RWPE2 (cell line): ENCODE data around the gene PARD6B.
A peak's percentile ranks its signal among the peaks of the same experiment; 100 is the strongest.

Source experiments
- ATAC-seq: fragments of 200-7000 bp; cut with Tn5 transposase; 3 replicates; pipeline ENCODE4 v1.9.1; 2021; ENCODE audit warnings: low read depth
- DNase-seq: peaks from one replicate; pipeline ENCODE4 v3.0.0-alpha.2; 2020; ENCODE audit warnings: low spot score
- H3K27ac ChIP-seq: fragments of 450-650 bp; 2 replicates; pipeline ENCODE4 v1.5.1; 2017; ENCODE audit warnings: mild to moderate bottlenecking; ENCODE audit not compliant: poor library complexity, severe bottlenecking
- H3K27me3 ChIP-seq: fragments of 250-450 bp; sonication (Bioruptor Pico); 2 replicates; pipeline ENCODE4 v1.5.1; 2021; ENCODE audit warnings: mild to moderate bottlenecking, moderate library complexity; ENCODE audit not compliant: insufficient read depth, poor library complexity, severe bottlenecking
- H3K36me3 ChIP-seq: fragments of 250-450 bp; sonication (Bioruptor Pico); 2 replicates; pipeline ENCODE4 v1.5.1; 2020; ENCODE audit warnings: low read depth, mild to moderate bottlenecking, moderate library complexity
- H3K4me1 ChIP-seq: fragments of 250-450 bp; sonication (Bioruptor Pico); 2 replicates; pipeline ENCODE4 v1.5.1; 2021; ENCODE audit warnings: mild to moderate bottlenecking, moderate library complexity; ENCODE audit not compliant: insufficient read depth, poor library complexity, severe bottlenecking
- H3K4me3 ChIP-seq: fragments of 250-450 bp; sonication (Bioruptor Pico); 2 replicates; pipeline ENCODE4 v1.5.1; 2021; ENCODE audit warnings: mild to moderate bottlenecking, moderate library complexity; ENCODE audit not compliant: severe bottlenecking
- H3K9me3 ChIP-seq: fragments of 250-450 bp; sonication (Bioruptor Pico); 2 replicates; pipeline ENCODE4 v1.5.1; 2021; ENCODE audit warnings: mild to moderate bottlenecking, moderate library complexity; ENCODE audit not compliant: severe bottlenecking
- TF ChIP-seq, protein P1 (sequence below): fragments of 450-650 bp; IDR thresholded peaks from one replicate; pipeline ENCODE4 v1.5.1; 2017; ENCODE audit warnings: mild to moderate bottlenecking, moderate library complexity; ENCODE audit not compliant: poor library complexity, severe bottlenecking

PARD6B gene

DNA sequence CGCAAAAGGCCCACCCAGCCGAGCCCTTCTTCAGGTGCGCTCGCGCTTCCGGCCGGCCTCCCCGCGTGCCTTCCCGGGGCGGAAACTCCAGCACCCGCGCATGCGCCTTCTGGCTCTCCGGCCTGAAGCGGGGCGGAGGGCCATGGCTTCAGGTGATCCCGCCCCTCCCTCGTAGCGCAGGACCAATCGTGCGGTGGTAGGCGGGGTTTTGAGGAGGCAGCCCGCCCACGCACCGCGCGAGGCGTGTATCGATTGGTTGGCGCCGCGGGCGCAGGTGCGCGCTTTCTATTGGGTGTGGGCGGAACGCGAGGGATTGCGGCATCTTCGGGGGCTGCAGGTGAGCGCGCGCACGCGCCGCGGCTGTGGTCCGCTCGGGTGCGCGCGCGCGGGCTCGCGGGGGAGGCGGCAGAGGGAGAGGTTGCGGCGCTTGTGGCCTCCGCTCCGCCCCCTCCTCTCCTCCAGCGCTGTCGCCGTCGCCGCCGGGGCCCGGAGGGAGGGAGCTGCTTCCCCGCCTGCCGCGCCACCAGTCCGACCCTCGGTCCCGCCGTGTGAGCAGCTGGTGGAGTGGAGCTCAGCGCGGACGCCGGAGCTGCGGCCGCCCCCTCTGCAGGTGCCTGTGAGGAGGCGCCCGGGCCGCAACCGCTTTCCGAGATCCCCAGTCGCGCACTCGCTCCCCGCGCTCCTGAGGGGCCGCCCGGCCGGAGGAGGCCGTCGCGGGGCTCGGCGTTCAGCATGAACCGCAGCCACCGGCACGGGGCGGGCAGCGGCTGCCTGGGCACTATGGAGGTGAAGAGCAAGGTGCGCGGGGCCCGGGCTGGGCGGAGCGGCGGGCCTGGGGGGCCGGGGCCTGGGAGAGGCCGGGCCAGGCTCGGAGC, at the start of gene PARD6B:
PARD6B (plus strand) TSS at position 526 of the 875 bp plus-strand sequence; CDS start at position 733, 207 bp downstream.
- H3K4me1 ChIP-seq: peaks cover 62% of the 10 kb centered on the region

GRCh38 chr20:50682065-50682464, 49.3 kb upstream of the PARD6B start:
- no peak overlapping the region for H3K4me3 ChIP-seq
- TF ChIP-seq, protein P1, sequence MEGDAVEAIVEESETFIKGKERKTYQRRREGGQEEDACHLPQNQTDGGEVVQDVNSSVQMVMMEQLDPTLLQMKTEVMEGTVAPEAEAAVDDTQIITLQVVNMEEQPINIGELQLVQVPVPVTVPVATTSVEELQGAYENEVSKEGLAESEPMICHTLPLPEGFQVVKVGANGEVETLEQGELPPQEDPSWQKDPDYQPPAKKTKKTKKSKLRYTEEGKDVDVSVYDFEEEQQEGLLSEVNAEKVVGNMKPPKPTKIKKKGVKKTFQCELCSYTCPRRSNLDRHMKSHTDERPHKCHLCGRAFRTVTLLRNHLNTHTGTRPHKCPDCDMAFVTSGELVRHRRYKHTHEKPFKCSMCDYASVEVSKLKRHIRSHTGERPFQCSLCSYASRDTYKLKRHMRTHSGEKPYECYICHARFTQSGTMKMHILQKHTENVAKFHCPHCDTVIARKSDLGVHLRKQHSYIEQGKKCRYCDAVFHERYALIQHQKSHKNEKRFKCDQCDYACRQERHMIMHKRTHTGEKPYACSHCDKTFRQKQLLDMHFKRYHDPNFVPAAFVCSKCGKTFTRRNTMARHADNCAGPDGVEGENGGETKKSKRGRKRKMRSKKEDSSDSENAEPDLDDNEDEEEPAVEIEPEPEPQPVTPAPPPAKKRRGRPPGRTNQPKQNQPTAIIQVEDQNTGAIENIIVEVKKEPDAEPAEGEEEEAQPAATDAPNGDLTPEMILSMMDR: no peak
- no peaks in the 10 kb centered on the region for H3K36me3 ChIP-seq
- H3K27ac ChIP-seq: no peak overlapping the region
- ATAC-seq (no peak), DNase-seq (no peak)
- H3K4me1 ChIP-seq: peaks cover 5% of the 10 kb centered on the region
- H3K9me3 ChIP-seq: no peaks in the 10 kb centered on the region
- H3K27me3 ChIP-seq: no peaks in the 10 kb centered on the region

More for the DNA sequence above, at the start of gene PARD6B:
- TF ChIP-seq, protein P1: no peak
- Histone ChIP-seq H3K4me3 (peak within 1 kb of the TSS; percentile 87), H3K27me3 (no peaks in the 10 kb centered on the region), H3K9me3 (no peaks in the 10 kb centered on the region), H3K36me3 (peaks cover 32% of the 10 kb centered on the region), H3K27ac (peak within 1 kb of the TSS; percentile 94)
- peak; percentile 68 for ATAC-seq
- peak; percentile 100 for DNase-seq

- no peaks in the 10 kb centered on the region for H3K36me3 ChIP-seq
- no peak overlapping the region for H3K27ac ChIP-seq
- no peak for DNase-seq
- H3K4me3 ChIP-seq: no peak overlapping the region
- H3K27me3 ChIP-seq: no peaks in the 10 kb centered on the region
- TF ChIP-seq, protein P1: no peak
- no peak for ATAC-seq
- no peaks in the 10 kb centered on the region for H3K9me3 ChIP-seq
- peaks cover 5% of the 10 kb centered on the region for H3K4me1 ChIP-seq
These were observed 48.3 kb upstream of the PARD6B start for GRCh38 chr20:50682947-50683530.

DNA sequence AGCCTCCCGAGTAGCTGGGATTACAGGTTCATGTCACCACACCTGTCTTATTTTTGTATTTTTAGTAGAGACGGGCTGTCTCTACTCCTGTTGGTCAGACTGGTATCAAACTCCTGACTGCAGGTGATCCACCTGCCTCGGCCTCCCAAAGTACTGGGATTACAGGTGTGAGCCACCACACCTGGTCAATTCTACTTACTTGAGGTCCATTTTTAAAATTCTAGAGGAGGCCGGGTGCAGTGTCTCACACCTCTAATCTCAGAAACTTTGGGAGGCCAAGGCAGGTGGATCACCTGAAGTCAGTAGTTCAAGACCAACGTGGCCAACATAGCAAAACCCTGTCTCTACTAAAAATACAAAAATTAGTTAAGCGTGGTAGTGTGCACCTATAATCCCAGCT, 47.8 kb upstream of the PARD6B start:
- H3K27ac ChIP-seq: no peak overlapping the region

More for the DNA sequence above, 47.8 kb upstream of the PARD6B start:
- Histone ChIP-seq H3K36me3 (no peaks in the 10 kb centered on the region), H3K27me3 (no peaks in the 10 kb centered on the region), H3K4me1 (peaks cover 2% of the 10 kb centered on the region), H3K4me3 (no peak overlapping the region), H3K9me3 (no peaks in the 10 kb centered on the region)
- ATAC-seq (no peak), DNase-seq (no peak)
- TF ChIP-seq, protein P1: no peak
